ENCODE measurements around the gene CDC42EP3.

Gene CDC42EP3

DNA sequence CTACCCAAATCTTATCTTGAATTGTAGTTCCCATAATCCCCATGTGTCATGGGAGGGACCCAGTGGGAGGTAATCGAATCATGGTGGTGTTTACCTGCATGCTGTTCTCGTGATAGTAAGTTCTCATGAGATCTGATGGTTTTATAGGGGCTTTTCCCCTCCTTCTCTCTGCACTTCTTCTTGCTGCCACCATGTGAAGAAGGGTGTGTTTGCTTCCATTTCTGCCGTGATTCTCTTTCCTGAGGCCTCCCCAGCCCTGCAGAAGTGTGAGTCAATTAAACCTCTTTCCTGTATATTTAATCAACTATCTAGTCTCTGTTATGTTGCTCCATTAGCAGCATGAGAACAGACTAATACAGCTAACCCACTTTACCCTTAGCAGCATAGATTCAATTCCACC is 37.6 kb downstream of the CDC42EP3 start:
- DNase-seq: no peak

DNA sequence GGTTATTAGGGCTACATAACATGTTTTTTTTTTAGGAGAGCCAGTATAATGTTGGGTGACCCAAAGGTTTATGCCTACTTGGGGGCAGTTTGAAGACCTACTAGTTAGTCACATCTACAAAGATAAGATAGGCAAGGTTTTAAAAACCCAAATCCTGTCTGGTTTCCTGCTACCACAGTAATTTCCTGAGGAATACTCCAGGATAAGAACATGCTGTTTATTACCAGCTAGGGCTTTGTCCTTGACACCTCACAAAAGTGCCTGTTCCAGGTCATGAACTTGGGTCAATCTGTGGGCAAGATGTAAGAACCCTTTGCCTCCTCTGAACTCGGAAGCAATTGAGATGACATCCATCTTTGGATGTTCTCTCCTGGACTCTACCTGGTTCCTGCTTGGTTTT is 38.2 kb downstream of the CDC42EP3 start:
- DNase-seq: no peak

DNA sequence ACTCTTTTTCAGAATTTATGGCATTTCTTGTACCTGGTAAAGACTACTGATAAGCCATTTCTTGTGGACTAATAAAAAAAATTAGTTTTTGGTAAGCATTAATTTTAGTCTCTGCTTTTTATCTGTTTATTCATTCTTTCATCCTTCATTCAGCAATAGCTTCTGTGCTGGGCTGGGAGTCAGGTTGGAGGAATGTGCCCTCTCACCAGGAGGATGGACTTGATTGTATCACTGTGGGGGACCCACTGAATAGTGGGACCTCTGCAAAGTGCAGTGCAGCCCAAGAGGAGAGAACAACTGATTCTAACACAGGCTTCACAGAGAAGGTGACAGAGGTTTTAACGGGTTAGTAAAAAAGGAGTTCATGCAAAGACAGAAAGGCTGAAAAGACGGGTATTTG is 39.1 kb downstream of the CDC42EP3 start:
- no peak for DNase-seq

DNA sequence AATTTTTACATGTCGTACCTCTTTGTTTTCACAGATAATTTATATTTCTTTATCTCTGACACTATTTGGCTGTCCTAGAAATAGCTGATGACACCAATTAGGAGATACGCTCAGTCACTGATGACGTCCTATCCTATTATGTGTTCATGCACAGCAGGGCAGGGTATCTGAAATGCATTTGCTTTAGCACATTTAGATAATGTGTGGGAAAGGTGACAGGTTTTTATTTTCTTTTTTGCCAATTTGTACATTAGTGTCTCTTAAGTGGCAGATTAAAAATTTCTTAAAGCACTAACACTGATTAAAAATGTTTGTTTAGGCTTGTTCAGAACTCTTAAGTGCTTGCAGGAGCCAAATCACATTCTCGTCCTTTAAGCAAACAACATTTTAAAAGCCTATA is 39.7 kb downstream of the CDC42EP3 start:
- DNase-seq: no peak

DNA sequence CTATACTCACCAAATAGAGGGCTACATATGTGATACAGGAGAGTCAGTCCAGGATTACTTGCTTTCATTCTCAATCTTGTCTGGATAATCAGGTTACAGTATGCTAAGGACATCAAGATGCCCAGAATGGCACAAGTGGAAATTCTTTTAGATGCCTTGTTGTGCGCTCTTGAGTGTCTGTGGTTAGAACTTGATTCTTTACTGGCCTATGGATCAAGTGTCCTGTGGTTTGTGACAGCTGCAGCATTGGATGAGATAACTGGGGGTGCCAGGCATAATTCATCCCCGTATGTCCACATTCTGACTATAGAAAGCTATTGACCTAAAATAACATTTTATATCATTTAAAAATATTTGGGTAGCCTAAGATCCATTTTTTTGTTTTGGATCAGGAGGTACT is 40.1 kb downstream of the CDC42EP3 start:
- DNase-seq: no peak

DNA sequence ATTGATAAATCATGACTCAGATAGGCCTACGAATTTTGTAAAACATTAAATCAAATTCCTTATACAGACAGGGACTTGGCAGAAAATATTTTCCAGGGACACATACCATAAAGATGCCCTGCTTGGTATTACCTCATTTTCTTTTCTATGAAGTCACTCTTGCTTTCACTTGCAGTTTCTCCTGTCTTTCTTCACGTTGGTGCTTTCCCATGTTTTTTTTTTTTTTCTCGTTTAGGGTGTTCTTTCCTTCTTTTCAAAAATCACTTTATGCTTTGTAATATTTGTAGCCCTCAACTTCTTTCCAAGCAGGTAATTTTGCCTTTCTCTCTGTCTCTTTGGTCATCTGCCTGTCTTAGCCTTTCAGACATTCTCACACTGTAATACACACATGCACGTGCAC is 40.7 kb downstream of the CDC42EP3 start:
- DNase-seq: no peak

DNA sequence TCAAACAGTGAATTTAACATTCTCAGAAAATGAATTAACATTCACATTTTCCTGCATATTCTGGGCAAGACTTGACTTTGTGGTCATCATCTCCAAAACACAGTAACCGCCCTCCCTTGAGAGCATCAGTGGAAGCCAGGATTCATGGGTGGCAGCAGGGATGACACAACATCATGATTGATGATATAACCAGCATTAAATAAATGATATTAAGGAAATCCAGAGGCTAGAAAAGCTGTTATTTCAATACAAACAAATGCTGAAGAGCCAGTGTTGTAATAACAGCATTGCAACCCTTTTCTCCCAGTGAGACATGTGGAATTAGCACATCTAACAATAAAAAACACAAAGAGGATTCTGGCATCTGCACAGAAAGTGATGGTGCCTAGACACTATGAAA is 41.1 kb downstream of the CDC42EP3 start:
- DNase-seq: no peak

DNA sequence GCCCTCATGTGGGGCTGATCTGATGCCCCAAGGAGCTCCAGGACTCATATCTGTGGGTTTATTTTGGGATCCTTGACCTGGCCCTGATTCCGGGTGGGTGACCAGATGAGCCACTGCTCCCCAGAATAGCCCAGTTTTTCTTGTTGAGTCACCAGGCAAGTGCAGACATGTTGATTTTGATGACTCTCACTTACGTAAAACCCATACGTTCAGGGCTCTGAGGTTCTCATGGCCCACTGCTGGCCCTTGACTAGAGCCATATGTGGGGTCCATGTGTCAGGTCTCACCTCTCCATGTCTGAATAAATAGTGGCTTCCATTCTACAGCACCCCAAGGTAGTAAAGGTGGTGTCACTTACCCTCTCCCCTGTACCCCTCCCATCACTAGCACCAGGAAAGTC is 41.9 kb downstream of the CDC42EP3 start:
- DNase-seq: no peak

DNA sequence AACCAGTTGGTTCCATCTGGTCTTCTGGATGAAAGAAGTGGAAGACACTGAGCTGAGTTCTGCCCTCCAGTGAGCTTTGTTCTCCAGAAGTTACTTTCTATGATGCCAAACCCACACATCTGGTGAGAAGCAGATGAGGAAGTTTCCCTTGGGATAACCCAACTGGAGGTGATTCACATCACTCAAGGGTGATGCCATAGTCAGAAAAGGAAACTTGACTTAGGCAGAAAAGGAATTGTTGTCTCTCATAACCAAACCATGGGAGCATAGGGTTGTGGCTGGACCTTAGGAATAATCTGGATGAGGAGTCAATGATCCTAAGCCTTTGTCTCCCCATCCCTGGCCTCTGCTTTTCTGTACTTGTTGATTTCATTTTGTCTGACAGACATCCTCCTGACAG is 43.7 kb downstream of the CDC42EP3 start:
- no peak for DNase-seq

DNA sequence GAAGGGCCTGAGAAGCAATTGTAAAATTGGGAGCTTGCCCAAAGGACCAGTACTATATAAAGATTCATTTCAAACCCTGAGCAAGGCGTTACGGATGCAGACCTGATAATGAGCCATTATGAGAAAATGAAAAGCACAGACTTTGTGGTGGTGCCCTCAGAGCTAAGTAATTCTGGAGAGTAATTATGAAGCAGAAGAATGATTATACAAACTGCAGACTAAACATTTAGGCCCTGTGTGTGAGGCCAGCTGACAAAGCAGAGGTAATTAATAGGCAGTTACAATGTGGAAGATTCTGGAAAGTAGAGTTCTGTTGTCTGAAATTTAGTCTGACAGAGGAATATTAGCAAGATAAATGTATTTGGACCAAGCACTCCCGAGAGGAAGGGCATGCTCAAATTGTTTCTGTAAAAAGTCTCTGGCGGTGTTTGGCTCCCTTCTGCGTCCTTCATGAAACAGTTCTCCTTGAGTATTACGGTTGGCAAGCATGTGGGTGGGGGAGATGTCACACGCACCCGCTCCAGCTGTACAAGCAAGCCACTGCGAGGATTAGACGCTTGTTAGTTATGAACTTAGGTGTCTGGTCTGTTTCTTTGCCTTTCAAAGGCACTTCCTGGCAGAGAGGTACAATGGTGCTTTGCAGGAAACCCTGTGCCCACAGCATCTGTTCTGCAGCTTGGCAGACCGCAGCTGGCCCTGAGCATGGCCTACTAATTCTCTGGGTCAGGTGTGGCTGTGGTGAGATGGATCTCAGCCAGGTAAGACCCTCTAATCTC is 45.5 kb downstream of the CDC42EP3 start:
- no peak for DNase-seq

DNA sequence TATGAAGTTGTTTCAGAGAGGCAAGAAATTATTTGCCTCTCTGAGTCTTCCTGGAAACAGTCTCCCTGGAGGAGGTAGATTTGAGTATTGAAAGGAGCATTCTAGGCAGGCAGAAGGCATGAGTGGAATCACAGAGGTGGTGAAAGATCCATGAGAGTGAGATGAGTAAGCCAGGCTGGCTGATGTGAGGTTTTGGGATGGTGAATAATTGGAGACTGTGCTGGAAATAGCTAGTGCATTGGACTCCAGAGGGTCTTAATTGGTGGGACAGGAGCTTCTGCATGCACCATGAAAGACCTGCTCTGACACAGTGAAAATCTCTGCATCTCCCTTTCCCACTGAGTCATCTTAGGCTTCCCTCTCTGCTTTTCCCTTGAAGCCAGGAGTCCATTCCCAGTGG is 46.3 kb downstream of the CDC42EP3 start:
- DNase-seq: no peak

DNA sequence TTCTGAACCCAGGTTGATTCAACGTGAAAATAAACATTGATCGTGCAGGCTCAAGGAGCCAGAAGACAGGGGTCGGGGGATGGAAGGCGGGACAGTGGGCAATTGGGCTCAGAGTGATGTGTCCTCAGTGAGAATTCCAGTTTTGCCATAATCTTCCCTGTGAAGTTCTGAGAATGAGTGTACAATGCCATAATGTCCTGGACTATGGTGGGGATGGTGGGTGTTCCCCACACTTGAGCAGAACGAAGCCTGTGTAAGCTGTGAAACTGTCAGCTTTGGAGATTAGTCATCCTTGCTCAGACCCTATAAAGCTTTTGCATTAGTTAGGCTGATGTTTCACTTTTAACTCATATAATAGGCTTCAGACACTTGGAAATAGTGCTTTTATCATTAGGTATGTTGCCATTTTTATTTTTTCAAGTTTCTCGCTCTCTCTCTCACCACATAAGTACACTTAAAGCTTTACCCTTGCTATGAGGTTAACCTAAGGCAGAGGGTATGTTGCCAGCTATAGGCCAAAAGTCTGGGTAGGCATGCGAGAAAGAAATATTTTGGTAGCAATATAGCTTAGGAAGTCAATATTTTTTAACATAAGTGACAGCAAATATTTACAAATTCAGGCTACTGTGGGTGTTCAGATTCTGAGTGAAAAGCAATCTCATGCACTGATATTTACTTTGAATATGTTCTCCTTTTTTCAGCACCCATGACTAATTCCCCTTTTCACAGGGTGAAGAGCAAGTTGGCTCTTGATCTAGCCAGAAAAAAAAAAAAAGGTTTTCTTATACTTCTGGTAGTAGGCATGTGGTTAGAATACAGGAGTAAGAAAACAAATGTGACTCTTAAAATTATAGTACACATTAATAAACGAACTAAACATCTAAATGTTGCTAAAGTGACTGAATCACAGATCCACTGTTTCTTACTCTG is 47.2 kb downstream of the CDC42EP3 start:
- no peak for DNase-seq

DNA sequence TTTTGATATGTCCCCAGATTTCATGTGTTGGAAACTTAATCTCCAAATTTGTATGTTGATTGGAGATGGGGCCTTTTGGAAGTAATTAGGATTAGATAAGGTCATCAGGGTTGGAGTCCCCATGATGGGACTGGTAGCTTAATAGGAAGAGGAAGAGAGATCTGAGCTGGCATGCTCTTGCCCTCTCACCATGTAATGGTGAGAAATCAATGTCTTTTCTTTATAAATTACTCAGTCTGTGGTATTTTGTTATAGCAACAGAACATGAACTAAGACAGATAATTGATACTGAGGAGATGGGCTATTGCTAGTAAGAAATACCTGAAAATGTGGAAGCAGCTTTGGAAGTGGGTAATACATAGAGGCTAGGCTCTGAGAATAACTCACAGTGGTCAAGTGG is 48.0 kb downstream of the CDC42EP3 start:
- DNase-seq: no peak

DNA sequence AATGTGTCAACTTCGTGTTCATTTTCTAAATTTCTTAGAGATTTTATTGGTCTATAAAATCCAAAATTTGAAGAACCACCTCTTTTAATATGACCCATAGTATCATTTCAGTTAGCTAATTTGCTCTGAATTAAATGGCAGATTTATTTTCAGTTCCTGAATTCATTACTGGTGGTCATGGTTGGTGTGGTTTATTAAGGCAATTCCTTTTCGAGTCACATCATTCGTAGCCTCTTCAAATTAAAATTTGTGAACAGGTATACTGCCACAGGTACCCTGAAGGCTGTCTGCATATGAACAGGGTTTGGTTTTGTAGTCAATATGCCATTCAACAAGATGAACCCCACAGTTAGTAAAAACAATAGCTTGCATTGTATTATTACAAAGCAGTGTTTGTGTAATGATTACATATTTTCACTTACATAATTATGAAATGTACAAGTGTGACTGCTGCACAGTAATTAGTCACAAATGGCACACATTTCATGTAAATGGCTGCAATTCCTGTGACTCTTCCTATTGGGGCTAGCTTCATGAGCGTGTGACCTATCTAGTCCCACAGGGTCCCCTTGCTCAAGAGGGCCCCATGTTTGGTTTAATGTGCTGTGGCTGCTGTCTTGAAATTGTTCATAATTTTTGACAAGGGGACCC is 48.9 kb downstream of the CDC42EP3 start:
- DNase-seq: no peak

DNA sequence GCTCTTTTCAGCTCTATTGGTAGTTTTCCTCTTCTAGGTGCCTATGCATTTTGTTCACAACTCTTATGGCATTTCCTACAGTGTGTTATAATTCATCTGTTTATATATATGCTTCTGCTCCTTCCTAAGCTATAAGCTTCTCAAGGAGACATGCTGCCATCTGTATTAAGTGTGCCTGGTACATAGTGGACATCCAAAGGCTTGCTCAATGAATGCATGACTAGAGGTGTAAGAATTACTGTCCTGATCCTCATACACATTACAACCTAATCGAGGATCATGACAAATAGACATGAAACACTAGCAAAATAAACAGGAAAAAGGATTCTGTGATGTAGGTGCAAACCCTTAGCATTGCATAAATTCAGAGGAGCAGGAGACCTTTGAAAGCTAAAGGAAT is 50.2 kb downstream of the CDC42EP3 start:
- no peak for DNase-seq

DNA sequence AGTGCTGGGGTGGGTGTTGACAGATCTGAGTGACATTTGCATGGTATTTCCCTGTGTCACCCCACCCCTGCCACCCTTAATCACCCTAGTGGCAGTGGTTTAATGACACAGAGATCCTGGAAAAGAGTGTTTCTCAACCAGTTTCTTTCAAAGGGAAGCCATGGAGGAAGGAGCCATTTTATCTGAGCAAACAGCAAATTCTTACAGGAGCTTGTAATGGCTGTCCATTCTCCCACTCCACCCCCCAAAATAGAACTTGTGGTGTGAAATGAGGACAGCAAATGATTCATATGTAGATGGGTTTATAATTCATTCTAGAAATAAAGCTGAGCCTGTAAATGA is 51.5 kb downstream of the CDC42EP3 start:
- DNase-seq: no peak

DNA sequence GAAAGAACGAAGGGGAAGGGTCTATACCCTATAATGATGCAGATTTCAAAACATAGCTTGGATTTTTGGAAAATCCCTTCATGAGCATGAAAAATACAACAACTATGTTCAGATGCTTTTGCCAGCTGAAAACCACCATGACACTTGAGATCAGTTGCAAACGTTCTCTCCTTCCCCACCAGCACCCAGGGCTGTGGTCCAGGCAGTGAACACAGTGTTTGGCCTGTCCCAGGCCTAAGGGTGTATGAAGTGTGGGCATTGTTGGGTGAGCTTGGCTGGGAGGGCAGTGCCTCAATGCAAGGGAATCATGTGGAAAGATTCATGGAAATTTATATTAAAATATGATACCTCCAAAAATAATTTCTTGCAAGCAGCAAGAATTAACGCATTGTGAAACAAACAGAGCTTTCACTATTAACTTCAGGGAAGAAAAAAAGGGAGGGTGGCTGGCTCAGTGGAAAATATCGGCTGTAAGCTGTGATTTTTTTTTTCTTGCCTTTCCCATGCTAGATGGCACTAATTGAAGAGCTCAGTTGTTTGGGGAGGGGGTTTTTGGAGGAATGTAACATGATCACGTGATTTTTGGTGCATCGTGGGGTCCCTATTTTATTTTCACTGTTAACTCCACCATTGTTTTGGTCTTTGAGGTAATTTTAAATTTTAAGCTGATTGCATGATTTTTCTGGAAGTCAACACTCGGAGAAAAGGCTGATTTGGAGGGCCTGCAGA is 52.0 kb downstream of the CDC42EP3 start:
- no peak for DNase-seq

DNA sequence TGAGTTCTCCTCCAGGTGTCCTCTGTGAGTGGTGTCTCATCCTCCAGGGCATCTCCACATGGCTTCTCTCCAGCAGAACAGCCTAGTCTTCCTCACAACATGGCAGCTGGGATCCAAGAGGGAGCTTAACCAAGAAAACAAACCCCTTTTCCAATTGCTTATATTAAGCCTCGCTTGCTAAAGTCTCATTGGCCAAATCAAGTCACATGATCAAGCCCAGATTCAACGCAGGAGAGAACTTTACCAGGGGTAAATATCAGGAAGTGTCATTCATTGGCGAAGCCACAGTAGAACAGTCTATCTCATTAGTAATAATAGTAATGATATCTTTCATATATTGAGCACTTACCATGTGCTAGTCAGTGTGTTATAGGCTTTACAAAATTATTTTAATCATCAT is 53.1 kb downstream of the CDC42EP3 start:
- no peak for DNase-seq

DNA sequence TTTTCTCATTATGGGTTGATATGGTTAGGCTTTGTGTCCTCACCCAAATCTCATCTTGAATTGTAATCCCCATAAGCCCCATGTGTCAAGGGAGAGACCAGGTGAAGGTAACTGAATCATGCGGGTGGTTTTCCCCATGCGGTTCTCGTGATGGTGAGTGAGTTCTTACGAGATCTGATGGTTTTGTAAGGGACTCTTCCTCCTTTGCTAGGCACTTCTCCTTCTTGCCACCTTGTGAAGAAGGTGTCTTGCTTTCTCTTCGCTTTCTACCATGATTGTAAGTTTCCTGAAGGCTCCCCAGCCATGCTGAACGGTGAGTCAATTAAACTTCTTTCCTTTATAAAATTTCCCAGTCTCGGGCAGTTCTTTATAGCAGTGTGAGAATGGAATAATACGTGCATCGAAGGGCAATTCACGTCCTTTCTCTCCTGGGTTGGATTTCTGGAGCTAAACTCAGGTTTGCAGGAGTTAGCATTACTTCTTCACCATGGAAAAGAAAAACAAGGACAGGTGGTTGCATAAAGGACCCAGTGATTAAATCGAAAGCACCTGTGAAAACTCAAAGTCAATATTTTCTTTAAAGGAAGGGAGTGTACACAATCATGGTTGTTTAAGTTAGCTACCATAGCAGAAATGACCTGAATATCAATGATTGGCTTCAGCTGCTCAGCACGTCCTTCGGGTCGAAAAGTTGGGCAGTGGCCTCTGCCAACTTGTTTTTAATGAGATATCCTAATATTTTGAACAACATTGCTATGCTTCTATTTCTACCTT is 54.1 kb downstream of the CDC42EP3 start:
- no peak for DNase-seq

DNA sequence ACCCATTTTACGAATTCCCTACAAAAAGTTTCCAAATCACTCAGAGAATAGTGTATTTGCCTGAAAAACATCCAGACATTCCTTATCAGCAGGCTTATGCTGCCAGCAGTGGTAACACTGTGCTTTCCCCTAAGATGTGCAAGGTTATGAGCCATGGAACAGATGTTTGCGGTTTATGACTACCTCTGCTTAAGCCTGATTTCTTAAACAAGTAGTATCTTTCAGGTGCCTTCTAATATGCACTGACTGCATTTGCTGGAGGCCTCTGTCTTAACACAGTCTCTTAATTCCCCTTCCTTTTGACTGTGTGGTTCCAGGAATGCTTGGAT is 54.8 kb downstream of the CDC42EP3 start:
- DNase-seq: no peak

DNA sequence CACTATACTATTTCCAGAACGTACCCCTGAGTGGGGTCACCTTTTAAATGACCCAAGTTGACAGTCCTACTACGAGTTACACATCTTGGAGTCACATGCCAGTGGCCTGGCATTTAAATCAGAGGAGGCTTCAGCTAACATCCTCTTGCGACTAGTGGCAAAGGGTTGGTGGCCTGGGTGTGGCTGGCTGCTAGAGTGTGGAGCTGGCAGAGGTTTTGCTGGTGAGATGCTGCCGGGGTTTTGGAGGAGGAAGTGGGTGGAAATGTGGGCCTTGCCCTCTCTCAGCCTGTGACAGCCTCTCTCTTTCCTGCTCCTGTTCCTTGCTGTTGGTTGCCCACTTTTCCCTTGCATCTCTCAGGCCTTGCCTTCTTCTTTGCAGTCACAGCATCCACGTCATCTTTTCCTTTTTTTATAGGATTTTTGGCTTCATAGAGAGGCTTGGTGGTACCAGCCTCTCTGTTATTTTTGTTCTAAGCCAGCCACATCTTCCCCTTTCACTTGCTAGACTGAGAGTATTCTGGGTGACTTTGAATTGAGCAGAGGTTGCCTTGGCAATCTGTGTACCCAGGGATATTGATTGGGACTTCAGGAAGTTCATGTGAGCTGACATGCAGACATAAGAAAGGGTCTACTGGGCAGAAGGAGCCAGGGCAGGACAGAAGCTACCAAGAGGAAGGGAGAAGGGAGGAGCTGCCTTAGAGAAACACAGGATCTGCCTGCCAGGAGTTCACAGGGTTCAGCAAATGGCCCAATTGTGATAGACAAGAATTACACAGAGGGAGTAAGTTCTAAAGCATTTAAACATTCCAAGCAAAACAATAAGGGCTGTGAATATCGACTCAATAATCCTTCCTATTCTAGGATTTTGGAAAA is 55.4 kb downstream of the CDC42EP3 start:
- DNase-seq: no peak
